Lower leg skin (tissue), 4 donors: ENCODE measurements around the gene PPP2R5A. TPM values are rescaled to one million over a fixed set of nuclear protein-coding genes. Genes with fewer than 3 reads are reported as not detected.

ENCODE experiments used
- DNase-seq, 2 donors: peaks; one replicate each; pipeline ENCODE4 v3.0.0-alpha.2; 2019; ENCODE audit warnings: low spot score in 2 of 2
- H3K4me3 ChIP-seq: fragments of 200-600 bp; sonication (generic); 2 replicates; pipeline ENCODE4 v1.5.1; 2017; ENCODE audit warnings: mild to moderate bottlenecking, low read depth; ENCODE audit not compliant: poor library complexity, severe bottlenecking
- POLR2A ChIP-seq, 2 donors: fragments of 450-650 bp; IDR thresholded peaks; one replicate each; pipeline ENCODE4 v1.6.1; 2016 to 2017; ENCODE audit warnings: antibody characterized with exemption in 2 of 2, mild to moderate bottlenecking in 1 of 2, moderate library complexity in 1 of 2
- WGBS, 2 donors: methylation state at CpG; one replicate each; pipeline ENCODE4 v1.1.5; 2018; 5-methylcytosine and 5-hydroxymethylcytosine counted together
- intact Hi-C: fragments of 100-400 bp; cut with DNase I; formaldehyde crosslinking; loops from one replicate; pipeline ENCODE4 v1.15.0; 2023; ENCODE audit warnings: low total_unique reads
- total RNA-seq, 4 donors: library from RNA; depleted of rRNA; stranded (reverse); fragments of >200 nt; gene quantifications; one replicate each; pipeline ENCODE4 v1.1.0, GENCODE V29; 2016
- TF ChIP-seq, protein P1 (sequence below), 3 donors: fragments of 450-650 bp; IDR thresholded peaks; one replicate each; pipeline ENCODE4 v1.5.1; 2016; ENCODE audit warnings: antibody characterized with exemption in 3 of 3, mild to moderate bottlenecking in 3 of 3, moderate library complexity in 2 of 3

The PPP2R5A gene
- total RNA-seq, 4 donors from 2014 or later = 34.9 to 57.6 (median 53.2) TPM

DNA sequence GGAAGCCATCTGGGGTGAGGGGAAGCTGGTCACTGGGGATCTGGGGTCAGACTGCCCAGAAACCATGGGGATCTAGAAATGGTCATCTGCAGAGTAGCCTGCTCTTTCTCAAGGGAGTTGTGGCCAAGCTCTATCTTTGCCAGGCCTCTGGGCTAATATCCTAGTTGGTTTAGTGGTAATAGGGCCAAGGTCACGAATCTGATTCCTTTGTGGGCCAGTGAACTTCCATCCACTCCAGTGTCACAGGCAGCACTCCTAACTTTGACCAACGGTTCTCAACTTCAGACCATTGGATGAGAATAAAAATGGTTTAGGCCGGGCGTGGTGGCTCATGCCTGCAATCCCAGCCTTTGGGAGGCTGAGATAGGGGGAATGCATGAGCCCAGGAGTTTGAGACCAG is 28.1 kb upstream of the PPP2R5A start:
- intact Hi-C loops = no loop called here
- TF ChIP-seq, protein P1, sequence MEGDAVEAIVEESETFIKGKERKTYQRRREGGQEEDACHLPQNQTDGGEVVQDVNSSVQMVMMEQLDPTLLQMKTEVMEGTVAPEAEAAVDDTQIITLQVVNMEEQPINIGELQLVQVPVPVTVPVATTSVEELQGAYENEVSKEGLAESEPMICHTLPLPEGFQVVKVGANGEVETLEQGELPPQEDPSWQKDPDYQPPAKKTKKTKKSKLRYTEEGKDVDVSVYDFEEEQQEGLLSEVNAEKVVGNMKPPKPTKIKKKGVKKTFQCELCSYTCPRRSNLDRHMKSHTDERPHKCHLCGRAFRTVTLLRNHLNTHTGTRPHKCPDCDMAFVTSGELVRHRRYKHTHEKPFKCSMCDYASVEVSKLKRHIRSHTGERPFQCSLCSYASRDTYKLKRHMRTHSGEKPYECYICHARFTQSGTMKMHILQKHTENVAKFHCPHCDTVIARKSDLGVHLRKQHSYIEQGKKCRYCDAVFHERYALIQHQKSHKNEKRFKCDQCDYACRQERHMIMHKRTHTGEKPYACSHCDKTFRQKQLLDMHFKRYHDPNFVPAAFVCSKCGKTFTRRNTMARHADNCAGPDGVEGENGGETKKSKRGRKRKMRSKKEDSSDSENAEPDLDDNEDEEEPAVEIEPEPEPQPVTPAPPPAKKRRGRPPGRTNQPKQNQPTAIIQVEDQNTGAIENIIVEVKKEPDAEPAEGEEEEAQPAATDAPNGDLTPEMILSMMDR (IDR thresholded peaks at IDR 0.05) = no peak
- no peak for TF ChIP-seq POLR2A (IDR thresholded peaks at IDR 0.05)
- WGBS, 2 donors = 93 to 95% methylated on average over 4 of the region's 4 CpGs
- no peak for DNase-seq
- H3K4me3 ChIP-seq = no peak overlapping the region

DNA sequence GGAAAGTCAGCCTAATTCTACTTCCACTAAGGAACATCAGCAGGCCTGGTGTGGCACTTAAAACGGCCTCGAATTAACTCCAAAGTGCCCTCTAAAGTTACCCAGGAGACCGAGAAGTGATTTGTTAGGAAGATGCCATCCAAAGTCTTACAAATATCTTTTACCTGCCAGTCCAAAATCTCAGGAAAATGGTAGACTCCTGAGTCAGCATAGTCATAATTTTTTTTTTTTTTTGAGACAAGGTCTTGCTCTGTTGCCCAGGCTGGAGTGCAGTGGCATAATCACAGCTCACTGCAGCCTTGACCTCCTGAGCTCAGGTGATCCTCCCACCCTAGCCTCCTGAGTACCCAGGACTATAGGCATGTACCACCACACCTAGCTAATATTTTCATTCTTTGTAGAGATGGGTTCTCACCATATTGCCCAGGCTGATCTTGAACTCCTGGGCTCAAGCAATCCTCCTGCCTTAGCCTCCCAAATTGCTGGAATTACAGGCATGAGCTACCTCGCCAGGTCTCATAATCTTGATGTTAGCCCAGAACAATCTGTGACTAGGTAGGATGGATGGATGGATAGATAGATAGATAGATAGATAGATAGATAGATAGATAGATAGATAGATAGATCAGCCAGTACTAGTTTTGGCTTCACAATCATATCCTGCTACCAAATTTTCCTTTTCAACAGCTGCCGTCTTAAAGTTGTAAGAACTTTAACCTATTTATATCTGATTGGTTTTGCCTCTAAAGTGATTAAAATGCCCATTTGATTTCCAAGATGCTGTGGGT is 25.3 kb upstream of the PPP2R5A start:
- no peak for TF ChIP-seq POLR2A (IDR thresholded peaks at IDR 0.05)
- TF ChIP-seq, protein P1 (IDR thresholded peaks at IDR 0.05) = no peak
- no peak for DNase-seq
- WGBS, 2 donors = 80 to 81% methylated on average over 5 of the region's 5 CpGs
- no peak overlapping the region for H3K4me3 ChIP-seq
- intact Hi-C loops = no loop called here

DNA sequence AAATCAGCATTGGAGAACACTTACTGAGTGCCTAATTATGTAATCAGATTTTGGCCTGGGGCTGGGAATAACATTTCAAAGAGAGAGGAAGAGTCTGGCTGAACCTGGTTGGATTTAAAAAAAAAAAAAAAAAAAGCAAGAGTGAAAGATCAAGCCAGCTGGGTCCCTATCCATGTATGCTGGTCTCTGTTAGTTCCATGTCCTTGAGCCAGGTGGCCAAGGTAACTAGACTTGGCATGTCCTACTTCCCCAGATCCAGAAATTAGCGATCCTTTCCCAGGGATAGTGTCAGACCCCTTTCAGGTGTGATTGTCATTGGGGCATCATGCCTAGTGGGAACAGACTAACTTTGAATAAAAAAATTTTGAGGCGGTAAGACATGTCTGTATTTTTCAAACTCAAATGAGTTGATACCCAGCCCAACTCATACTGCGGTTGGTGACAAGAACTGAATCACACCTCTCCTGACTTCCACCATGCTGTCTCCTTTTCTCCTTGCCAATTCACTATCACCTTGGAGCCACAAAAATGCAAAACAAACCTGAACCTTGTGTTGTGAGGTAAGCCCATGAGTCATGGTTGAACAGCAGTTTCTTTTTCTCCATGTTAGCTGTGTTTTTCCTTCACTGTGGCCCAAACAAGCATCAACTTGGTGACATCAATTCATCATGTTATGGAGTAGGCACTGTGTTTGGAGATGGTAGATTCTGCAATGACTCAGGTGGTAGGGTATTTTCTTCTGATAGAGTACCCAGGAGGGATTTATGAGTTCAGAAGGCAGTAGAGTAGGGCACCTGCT is 24.5 kb upstream of the PPP2R5A start:
- intact Hi-C loops = no loop called here
- 62 to 70% methylated on average over 3 of the region's 3 CpGs for WGBS, 2 donors
- no peak for TF ChIP-seq POLR2A (IDR thresholded peaks at IDR 0.05)
- TF ChIP-seq, protein P1 (IDR thresholded peaks at IDR 0.05) = no peak
- no peak overlapping the region for H3K4me3 ChIP-seq
- peak in 1 of 2 donors; percentile 29 for DNase-seq

DNA sequence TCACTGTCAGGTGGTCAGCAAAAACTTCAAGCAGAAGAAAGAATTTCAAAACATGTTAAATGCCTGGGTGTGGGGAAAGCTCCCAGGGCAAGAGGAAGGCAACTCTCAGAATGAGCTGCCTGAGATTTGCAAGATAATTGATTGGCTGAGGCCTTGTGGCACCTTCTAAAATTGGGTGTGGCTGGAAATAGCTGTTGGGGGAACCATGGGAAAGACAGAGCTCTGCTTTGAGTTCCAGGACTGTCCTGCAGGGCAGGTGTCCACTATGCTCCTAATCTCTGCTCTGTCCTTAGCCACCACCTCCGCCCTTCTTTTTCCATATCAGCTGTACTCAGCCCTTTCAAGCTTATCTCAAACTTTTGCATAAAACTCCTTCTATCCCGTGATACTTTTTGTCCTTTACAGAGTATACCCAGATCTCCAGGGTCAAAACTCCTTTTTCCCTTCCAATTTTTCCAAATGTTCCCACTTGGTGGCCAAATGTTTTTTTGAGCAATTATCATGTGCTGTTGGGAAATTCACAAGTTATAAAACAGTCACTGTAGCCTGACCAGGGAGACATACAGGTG is 23.8 kb upstream of the PPP2R5A start:
- WGBS, 2 donors = 71 to 77% methylated on average over 2 of the region's 2 CpGs
- no peak overlapping the region for H3K4me3 ChIP-seq
- intact Hi-C loops = no loop called here
- TF ChIP-seq, protein P1 (IDR thresholded peaks at IDR 0.05) = no peak
- TF ChIP-seq POLR2A (IDR thresholded peaks at IDR 0.05) = no peak
- DNase-seq = no peak

DNA sequence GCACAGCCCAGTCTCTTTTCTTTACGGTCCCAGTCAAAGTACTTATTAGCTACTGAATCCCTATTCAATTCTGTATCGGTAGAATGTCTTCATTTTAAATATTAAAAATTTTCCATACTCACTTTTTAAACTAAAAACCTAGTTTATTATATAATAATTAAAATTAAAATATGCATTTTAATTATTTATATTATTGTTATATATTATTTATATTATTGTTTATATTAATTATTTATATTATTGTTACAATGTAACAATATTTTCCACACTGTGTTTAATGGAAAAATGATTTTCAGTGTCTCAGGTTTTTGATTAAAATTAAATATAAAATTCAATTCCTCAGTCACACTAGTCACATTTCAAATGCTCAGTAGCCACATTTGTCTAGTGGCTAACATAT is 18.2 kb upstream of the PPP2R5A start:
- TF ChIP-seq, protein P1 (IDR thresholded peaks at IDR 0.05) = no peak
- no peak for TF ChIP-seq POLR2A (IDR thresholded peaks at IDR 0.05)
- DNase-seq = no peak
- H3K4me3 ChIP-seq = no peak overlapping the region
- intact Hi-C loops = no loop called here
- WGBS, 2 donors = 98 to 99% methylated on average over 2 of the region's 2 CpGs
